Naive B cell (primary cell): ENCODE measurements around the gene DRP2. TPM values are rescaled to one million over a fixed set of nuclear protein-coding genes. Genes with fewer than 3 reads are reported as not detected.
A peak's percentile ranks its signal among the peaks of the same experiment; 100 is the strongest.
"Not testable (repeated sequence)": the region's sequence is repeated elsewhere in the genome, so short reads cannot be mapped to it uniquely, and the experiment has no call there.

ENCODE experiments used
- ATAC-seq, 2 donors: fragments of 150-1000 bp; cut with Tn5 transposase; 2 replicates each; pipeline ENCODE4 v1.10.0; 2021; ENCODE audit warnings: low read depth in 2 of 2, mild to moderate bottlenecking in 2 of 2, moderate library complexity in 2 of 2
- DNase-seq: peaks from one replicate; pipeline ENCODE4 v3.0.0; 2022
- H3K27ac Mint-ChIP-seq, 6 donors: one replicate each; pipeline ENCODE4 v1.8.0; 2020 to 2022; ENCODE audit warnings: mild to moderate bottlenecking in 6 of 6, mixed read lengths in 6 of 6, moderate library complexity in 5 of 6, inconsistent platforms in 2 of 6
- H3K27me3 Mint-ChIP-seq, 3 donors: one replicate each; pipeline ENCODE4 v1.8.0; 2021 to 2022; ENCODE audit warnings: mixed read lengths in 3 of 3, mild to moderate bottlenecking in 1 of 3
- H3K36me3 Mint-ChIP-seq, 2 donors: one replicate each; pipeline ENCODE4 v1.8.0; 2020 to 2022; ENCODE audit warnings: mixed read lengths in 2 of 2, inconsistent platforms in 1 of 2, mild to moderate bottlenecking in 1 of 2
- H3K4me1 Mint-ChIP-seq, 3 donors: one replicate each; pipeline ENCODE4 v1.8.0; 2020 to 2022; ENCODE audit warnings: mixed read lengths in 3 of 3, inconsistent platforms in 1 of 3, mild to moderate bottlenecking in 1 of 3, moderate library complexity in 1 of 3
- H3K4me3 Mint-ChIP-seq, 8 donors: one replicate each; pipeline ENCODE4 v1.8.0; 2020 to 2022; ENCODE audit warnings: mild to moderate bottlenecking in 8 of 8, mixed read lengths in 8 of 8, moderate library complexity in 8 of 8, inconsistent platforms in 2 of 8
- H3K9me3 Mint-ChIP-seq, 7 donors: one replicate each; pipeline ENCODE4 v1.8.0; 2020 to 2022; ENCODE audit warnings: mixed read lengths in 7 of 7, mild to moderate bottlenecking in 5 of 7, inconsistent platforms in 2 of 7, moderate library complexity in 1 of 7
- polyA plus RNA-seq, 6 donors: library from polyadenylated mRNA; unstranded; fragments of 300-500 nt; fragmentation: Illumina TruSeq; gene quantifications; one replicate each; pipeline ENCODE4 v1.2.3, GENCODE V29; 2021; ENCODE audit warnings: low read depth in 6 of 6

Gene DRP2, protein sequence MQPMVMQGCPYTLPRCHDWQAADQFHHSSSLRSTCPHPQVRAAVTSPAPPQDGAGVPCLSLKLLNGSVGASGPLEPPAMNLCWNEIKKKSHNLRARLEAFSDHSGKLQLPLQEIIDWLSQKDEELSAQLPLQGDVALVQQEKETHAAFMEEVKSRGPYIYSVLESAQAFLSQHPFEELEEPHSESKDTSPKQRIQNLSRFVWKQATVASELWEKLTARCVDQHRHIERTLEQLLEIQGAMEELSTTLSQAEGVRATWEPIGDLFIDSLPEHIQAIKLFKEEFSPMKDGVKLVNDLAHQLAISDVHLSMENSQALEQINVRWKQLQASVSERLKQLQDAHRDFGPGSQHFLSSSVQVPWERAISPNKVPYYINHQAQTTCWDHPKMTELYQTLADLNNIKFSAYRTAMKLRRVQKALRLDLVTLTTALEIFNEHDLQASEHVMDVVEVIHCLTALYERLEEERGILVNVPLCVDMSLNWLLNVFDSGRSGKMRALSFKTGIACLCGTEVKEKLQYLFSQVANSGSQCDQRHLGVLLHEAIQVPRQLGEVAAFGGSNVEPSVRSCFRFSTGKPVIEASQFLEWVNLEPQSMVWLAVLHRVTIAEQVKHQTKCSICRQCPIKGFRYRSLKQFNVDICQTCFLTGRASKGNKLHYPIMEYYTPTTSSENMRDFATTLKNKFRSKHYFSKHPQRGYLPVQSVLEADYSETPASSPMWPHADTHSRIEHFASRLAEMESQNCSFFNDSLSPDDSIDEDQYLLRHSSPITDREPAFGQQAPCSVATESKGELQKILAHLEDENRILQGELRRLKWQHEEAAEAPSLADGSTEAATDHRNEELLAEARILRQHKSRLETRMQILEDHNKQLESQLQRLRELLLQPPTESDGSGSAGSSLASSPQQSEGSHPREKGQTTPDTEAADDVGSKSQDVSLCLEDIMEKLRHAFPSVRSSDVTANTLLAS
- not detected for polyA plus RNA-seq

DNA sequence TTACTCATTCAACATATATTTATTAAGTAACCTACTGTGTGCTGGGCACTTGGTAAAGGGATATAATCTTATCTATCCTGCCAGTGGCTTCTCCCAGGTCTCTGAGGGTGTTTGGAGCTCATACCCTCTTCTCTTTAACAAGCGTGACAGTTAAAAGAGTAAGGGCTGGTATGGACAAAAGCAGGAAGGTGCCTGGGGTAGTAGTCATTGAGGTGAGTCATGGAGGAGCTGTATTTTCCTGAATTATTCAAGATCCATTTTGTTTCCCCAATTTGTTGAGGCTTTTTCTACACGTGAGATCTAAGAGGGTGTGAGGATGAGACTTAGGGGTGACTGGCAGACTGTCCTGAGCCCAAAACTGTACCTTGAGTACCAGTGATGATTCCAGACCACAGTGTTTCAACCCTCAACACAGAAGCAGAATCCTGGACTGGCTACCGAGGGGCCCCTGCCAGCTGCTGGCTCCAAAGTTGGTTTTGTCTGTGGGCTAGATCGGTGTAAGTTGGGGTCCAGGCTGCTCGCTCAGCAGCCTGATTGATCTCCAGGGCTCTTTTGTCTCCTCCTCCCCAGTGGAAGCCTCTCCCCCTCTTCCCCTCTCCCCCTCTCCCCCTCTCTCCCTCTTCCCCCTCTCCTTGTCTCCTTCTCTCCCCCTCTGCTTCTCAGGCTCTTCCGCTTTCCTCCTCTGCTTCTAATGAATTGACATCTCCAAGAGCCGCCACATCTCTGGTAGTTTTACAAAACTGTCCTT lies at the start of gene DRP2:
Gene DRP2 (plus strand): TSS at position 671 of the 748 bp plus-strand sequence. CDS start 11,862 bp downstream, outside the sequence.
- DNase-seq: no peak
- H3K27ac Mint-ChIP-seq: peak within 1 kb of the TSS in 3 of 6 donors; percentile 47 to 74 (median 64)
- peaks cover 0 to 15% (median 5%) of the 10 kb centered on the region in 3 donors for H3K4me1 Mint-ChIP-seq
- H3K27me3 Mint-ChIP-seq: peaks cover 0 to 5% (median 5%) of the 10 kb centered on the region in 3 donors
- no peak for ATAC-seq
- peaks cover 0 to 4% (median 0%) of the 10 kb centered on the region in 7 donors for H3K9me3 Mint-ChIP-seq
- H3K36me3 Mint-ChIP-seq: no peaks in the 10 kb centered on the region
- H3K4me3 Mint-ChIP-seq: peak within 1 kb of the TSS in 2 of 8 donors; percentile 34 to 48

DNA sequence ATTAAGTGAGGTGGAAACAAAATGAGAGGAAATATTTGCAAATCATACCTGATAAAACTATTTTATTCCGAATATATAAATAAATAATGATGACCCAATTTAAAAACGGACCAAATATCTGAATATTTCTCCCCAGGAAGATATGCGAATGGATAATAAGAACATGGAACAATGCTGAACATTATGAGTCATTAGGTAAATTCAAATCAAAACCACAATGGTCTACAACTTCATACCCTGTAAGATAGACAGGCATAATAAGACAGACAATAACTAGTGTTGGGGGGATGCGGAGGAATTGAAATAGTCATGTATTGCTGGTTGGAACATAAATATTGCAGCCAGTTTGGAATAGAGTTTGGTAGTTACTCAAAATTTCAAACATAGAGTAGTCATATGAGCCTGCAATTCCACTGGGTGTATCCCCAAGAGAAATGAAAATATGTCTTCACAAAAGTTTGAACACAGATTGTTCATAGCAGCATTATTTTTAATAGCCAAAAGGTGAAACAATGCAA lies 47.6 kb upstream of the DRP2 start:
- no peak for ATAC-seq
- peaks cover 0 to 4% (median 1%) of the 10 kb centered on the region in 7 donors for H3K9me3 Mint-ChIP-seq
- no peak for DNase-seq
- H3K4me1 Mint-ChIP-seq: no peaks in the 10 kb centered on the region
- H3K27ac Mint-ChIP-seq: no peak overlapping the region
- H3K27me3 Mint-ChIP-seq: no peaks in the 10 kb centered on the region
- H3K4me3 Mint-ChIP-seq: no peak overlapping the region
- H3K36me3 Mint-ChIP-seq: no peaks in the 10 kb centered on the region

DNA sequence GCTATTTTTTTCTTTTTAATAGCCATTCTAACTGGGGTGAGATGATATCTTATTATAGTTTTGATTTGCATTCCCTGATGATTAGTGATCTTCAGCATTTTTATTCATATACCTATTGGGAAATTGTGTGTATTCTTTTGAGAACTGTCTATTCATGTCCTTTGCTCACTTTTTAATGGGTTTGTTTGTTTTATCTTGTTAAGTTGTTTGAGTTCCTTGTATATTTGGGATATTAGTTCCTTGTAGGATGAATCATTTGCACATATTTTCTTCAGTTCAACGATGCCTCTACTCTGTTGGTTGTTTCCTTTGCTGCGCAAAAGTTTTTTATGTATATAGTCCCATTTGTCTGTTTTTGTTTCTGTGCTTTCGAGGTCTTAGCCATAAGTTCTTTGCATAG lies 43.1 kb upstream of the DRP2 start:
- H3K4me3 Mint-ChIP-seq: no peak overlapping the region
- no peaks in the 10 kb centered on the region for H3K4me1 Mint-ChIP-seq
- no peaks in the 10 kb centered on the region for H3K36me3 Mint-ChIP-seq
- H3K27me3 Mint-ChIP-seq: no peaks in the 10 kb centered on the region
- DNase-seq (no peak), ATAC-seq (no peak)
- no peak overlapping the region for H3K27ac Mint-ChIP-seq
- peaks cover 0 to 8% (median 1%) of the 10 kb centered on the region in 7 donors for H3K9me3 Mint-ChIP-seq

DNA sequence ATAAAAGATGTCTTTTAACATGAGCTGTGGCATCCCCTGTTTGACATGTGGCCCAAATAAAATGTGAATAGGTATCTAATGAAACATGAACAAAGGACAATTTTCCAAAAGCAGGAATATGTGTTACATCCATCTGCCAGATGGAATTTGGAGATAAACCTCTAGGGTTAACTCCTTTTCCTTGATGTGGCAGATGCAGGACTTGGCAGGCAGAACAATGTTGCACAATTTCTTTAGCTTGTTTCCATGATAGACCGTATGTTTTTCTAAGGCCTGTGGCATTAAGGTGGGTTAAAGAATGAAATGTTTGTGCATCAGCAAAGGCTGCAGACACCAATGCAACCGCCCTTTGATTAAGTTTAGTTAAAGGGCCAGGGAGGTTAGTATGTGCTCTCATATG lies 34.7 kb upstream of the DRP2 start:
- H3K9me3 Mint-ChIP-seq, ATAC-seq, H3K4me1 Mint-ChIP-seq: not testable (repeated sequence)

DNA sequence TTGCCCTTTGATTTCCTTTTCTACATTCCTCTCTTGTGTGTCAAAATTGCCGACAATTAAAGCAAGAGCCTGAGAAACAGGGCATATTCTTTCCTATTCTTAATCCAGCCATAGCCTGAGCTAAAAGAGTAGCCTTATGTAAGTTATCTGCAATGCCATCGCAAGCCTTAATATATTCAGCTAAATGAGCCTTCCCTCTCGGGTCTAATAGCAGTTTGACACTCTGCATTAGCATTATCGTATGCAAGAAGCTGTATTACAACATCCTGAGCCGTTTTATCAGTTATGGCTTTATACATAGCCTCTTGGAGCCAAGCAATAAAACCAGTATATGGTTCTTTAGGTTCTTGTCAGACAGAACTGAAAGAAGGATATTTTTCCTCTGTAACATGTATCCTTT lies 31.6 kb upstream of the DRP2 start:
- H3K27me3 Mint-ChIP-seq: peaks cover 8 to 12% (median 9%) of the 10 kb centered on the region in 3 donors
- H3K9me3 Mint-ChIP-seq, H3K36me3 Mint-ChIP-seq, ATAC-seq, DNase-seq, H3K4me1 Mint-ChIP-seq, H3K4me3 Mint-ChIP-seq, H3K27ac Mint-ChIP-seq: not testable (repeated sequence)

More for the DNA sequence above, 34.7 kb upstream of the DRP2 start:
- not testable (repeated sequence) for H3K4me3 Mint-ChIP-seq, H3K27me3 Mint-ChIP-seq, H3K36me3 Mint-ChIP-seq, H3K27ac Mint-ChIP-seq, DNase-seq

DNA sequence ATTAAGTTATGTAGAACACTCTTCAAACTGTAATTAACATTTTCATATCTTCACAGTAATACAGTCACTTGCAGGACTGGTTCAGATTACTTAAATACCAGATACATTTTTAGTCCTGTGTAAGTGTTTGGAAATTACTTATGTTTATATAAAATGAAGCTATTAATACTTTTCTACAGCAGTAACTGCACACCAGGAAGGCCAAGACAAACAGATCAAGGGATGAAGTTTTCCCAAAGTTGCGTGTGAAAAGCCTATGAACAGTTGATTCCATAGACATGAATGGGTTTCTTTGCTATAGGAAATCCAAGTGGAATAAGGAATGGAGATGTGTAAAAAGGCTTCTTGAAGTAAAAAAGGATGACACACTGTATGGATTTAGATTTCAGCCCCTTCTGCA lies 28.9 kb upstream of the DRP2 start:
- DNase-seq (no peak), ATAC-seq (no peak)
- H3K36me3 Mint-ChIP-seq: no peaks in the 10 kb centered on the region
- H3K27ac Mint-ChIP-seq: no peak overlapping the region
- H3K4me3 Mint-ChIP-seq: no peak overlapping the region
- no peaks in the 10 kb centered on the region for H3K4me1 Mint-ChIP-seq
- H3K27me3 Mint-ChIP-seq: peaks cover 9 to 20% (median 12%) of the 10 kb centered on the region in 3 donors
- peaks cover 0 to 7% (median 6%) of the 10 kb centered on the region in 7 donors for H3K9me3 Mint-ChIP-seq

DNA sequence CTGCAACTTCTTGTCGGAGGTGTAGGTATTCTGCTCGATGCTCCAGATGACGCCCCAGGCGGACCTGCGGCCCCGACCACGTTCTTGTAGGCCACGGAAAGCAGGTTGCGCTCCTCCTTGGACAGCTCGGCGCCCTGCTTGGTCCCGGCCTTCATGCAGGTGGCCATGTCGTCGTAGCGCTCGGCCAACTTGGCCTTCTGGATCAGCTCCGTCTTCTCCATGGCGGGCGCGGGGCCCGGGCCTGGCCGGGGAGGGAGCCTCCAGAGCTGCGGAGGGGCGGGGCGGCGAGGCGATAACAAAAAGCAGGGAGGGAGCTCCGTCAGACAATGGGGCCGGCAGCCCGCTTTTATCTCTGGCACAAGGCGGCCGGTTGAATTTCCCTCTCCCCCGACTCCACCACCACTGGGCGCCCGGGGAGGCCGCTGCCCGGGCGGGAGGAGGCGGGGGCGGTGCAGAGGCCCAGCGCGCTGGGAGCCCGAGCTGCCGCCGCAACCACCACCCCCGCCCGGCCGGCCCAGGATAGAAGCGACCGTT lies 28.3 kb upstream of the DRP2 start:
- Mint-ChIP-seq H3K9me3 (peaks cover 0 to 7% (median 5%) of the 10 kb centered on the region in 7 donors), H3K36me3 (no peaks in the 10 kb centered on the region), H3K4me1 (no peaks in the 10 kb centered on the region), H3K27ac (no peak overlapping the region), H3K27me3 (peaks cover 9 to 20% (median 12%) of the 10 kb centered on the region in 3 donors), H3K4me3 (peak overlapping the region in 1 of 8 donors; percentile 43)
- no peak for ATAC-seq
- DNase-seq: no peak

DNA sequence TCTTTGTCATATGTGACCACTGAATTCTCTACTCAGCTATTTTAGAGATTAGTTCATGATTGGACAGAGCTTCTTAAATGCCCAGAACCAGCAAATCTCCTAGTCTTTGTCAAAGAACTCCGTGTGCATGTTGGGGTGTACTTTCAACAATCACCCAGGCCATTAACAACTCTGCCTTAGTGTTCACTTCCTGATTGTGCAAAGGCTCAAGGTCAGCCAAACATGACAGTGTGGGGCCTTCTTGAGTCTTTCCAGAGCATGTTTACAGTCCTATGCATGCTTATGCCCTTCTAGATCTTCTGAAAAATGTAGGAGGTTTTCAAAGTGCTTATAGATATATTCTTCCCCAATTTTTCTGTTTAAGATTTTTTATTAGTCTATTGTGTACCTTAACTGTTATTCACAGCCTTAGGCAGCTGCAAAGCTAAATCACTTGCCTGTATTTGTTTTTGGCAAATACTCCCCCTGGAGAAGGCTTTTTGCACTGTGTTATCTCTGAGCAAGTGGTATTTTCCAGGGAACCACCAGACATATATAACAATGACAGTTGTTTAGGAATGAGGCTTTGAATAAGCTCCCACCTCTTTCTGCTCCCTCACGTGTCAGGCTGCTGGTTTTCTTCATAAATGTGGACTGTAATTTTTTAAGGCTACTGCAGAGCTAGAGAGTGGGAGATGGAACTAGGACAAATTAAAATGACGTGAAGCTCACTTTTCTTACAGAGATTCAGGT lies 24.0 kb upstream of the DRP2 start:
- H3K4me1 Mint-ChIP-seq: no peaks in the 10 kb centered on the region
- H3K27me3 Mint-ChIP-seq: peaks cover 9 to 20% (median 12%) of the 10 kb centered on the region in 3 donors
- DNase-seq: no peak
- peaks cover 0 to 5% (median 0%) of the 10 kb centered on the region in 7 donors for H3K9me3 Mint-ChIP-seq
- ATAC-seq: no peak
- peak overlapping the region in 2 of 8 donors; percentile 41 to 56 for H3K4me3 Mint-ChIP-seq
- no peak overlapping the region for H3K27ac Mint-ChIP-seq
- H3K36me3 Mint-ChIP-seq: no peaks in the 10 kb centered on the region

DNA sequence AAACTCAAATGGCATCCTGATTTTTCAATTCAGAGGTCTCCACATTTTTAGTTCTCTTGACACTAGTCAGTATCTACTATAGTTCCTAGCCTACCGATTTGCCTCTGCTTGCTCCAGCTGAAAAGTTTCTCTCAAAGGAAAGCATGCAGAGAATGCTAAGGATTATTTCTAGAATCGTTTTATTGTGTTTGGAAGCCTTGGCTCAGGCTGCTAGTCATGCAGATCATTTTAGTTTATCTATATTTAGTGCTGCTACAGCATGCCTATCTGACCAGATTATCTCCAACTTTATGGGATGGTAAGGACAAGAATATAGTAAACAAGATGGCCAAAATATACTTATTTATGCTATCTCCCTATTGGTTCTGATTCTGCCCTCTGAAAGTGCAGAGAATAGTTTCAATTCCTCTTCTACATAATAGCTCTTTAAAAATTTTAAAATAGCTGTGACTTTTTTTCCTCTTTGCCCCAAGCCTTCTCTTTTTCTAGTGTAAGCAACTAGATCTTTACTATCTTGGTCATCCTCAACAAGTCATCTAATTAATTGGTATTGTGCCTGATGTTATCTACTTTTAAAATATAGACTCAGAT lies 15.7 kb upstream of the DRP2 start:
- H3K9me3 Mint-ChIP-seq: peaks cover 0 to 2% (median 0%) of the 10 kb centered on the region in 7 donors
- DNase-seq (no peak), ATAC-seq (no peak)
- H3K27ac Mint-ChIP-seq: peak overlapping the region in 1 of 6 donors; percentile 25
- H3K27me3 Mint-ChIP-seq: no peaks in the 10 kb centered on the region
- no peaks in the 10 kb centered on the region for H3K36me3 Mint-ChIP-seq
- H3K4me1 Mint-ChIP-seq: peaks cover 0 to 13% (median 0%) of the 10 kb centered on the region in 3 donors
- peak overlapping the region in 3 of 8 donors; percentile 7 to 47 (median 25) for H3K4me3 Mint-ChIP-seq

DNA sequence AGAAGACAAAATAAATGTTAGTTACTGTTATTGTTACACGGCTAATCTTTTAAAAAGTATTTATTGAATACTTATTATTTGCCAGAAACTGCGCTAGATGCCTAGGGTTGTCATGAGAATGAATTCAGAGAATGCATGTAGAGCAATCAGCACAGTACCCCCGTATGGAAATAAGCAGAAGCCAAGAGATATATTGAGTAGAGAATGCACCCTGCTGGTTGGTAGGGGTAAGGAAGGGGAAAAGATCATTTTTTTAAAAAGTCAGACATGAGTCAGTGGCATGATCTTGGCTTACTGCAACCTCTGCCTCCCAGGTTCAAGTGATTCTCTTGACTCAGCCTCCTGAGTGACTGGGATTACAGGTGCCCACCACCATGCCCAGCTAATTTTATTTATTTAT lies 13.1 kb upstream of the DRP2 start:
- peak; percentile 41 to 71 for ATAC-seq
- DNase-seq: peak; percentile 20
- Mint-ChIP-seq H3K9me3 (no peaks in the 10 kb centered on the region), H3K4me3 (no peak overlapping the region), H3K4me1 (peaks cover 0 to 13% (median 0%) of the 10 kb centered on the region in 3 donors), H3K36me3 (no peaks in the 10 kb centered on the region), H3K27me3 (no peaks in the 10 kb centered on the region), H3K27ac (no peak overlapping the region)

DNA sequence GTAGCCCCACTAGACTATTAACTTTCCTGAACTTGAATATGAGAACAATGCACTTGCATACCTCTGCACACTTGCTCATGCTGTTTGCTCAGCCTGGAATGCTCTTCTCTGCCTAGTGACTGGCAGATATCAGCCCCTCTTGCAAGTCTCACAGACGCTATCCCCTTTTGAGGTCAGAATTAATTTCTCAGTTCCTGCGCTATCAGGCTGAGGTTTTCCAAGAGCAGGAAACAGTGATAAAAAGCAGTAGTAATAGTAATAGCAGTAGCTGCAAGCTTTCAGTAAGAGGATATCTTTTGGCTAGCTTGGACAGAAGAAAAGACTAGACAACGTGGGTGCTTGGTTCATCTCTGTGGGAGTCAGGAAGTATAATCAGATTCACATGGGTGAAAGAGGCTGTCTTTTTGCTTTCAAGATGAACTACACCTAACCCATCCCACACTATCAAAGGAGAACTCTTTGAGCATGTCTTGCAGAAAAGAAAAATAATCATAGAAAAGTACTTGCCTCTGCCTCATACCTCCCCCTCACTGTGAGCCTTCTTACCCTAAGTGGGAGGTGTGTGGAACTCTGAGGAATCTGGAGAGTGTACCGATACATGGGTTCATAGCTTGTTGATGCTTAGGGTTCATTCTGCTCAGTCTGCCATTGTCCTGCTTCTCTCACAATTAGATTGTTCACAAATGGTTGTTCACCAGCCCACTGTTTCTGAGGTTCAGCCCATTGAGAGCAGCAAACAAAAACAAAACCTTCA lies 11.3 kb upstream of the DRP2 start:
- Mint-ChIP-seq H3K4me1 (peaks cover 0 to 11% (median 0%) of the 10 kb centered on the region in 3 donors), H3K27ac (no peak overlapping the region), H3K4me3 (no peak overlapping the region), H3K9me3 (no peaks in the 10 kb centered on the region), H3K27me3 (no peaks in the 10 kb centered on the region), H3K36me3 (no peaks in the 10 kb centered on the region)
- DNase-seq: no peak
- no peak for ATAC-seq
